HG03432 (cell line): ENCODE results near the gene SSBP3.
A peak's percentile ranks its signal among the peaks of the same experiment; 100 is the strongest.

Experiments
- ATAC-seq: cut with Tn5 transposase; IDR thresholded peaks from one replicate; pipeline ENCODE4 v1.9.1; 2021; ENCODE audit warnings: mild to moderate bottlenecking, moderate library complexity; ENCODE audit not compliant: unreplicated experiment

The SSBP3 gene

DNA sequence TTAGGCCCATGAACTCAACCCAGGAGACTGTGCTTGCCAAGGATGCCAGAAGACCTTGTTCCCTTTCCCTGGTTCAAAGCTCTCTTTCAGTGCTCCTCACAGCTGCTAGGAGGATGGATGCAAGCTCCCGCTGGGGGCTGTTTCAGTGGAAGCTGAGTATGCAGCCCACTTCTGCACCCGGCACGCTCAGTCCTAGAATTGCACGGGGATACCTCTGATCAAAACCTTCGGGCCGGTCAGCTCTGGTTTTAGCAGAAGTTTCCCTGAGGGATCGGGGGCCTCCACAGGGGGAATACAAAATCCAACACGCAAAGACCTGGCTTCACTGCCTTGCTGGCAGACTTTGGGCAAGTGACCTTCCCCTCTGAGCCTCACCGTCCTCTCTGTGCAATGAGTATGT, 4.2 kb upstream of the SSBP3 start:
- no peak for ATAC-seq

DNA sequence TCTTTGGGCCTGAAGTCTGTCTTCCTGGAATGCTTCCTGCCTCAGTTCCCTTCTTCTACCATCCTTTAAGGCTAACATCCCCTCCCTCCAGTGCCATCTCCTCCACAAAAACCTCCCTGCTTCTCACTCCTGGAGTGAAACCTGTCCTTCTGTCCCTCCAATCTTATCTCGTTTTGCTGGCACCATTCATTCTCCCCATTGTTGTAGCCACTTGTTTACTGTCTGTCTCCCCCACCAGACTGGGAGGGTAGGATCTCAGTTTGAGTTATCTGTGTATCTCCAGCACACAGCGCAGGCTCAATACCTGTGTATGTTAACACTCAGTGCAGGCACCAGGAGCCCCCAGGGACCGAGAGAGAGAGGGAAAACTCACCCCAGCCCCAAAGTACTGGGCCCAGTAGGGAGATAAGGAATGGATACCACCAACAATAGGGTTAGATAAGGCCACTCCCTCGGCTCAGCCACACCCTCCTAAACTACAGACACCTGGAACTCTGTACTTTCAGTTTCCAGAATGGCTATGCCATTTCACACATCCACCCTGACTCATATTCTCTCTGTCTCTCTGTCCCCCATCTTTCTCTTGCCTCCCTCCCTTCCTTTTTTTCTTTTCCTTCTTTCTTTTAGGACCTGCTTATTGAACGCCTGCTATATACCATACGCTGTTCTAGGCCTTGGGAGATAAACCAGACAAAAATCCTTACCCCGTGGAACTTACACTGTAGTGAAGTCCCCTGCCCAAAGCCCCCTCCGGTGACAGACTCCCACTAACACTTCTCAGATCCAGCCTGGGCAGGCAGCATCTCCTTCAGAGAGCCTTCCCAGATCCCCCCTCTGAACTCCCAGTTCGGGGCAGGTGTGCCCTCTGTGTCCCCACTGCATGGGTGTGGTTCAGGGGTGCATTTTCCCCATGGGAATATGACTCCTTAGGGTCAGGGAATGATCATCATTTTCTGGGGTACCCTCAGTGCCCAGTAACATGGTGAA, 3.3 kb upstream of the SSBP3 start:
- ATAC-seq = peak; percentile 40

- ATAC-seq = no peak
Observed at GRCh38 chr1:54408147-54409066, 2.2 kb upstream of the SSBP3 start.

GRCh38 chr1:54407404-54408146, 1.4 kb upstream of the SSBP3 start:
- peak; percentile 31 for ATAC-seq

- no peak for ATAC-seq
Observed at GRCh38 chr1:54407154-54407403, 885 bp upstream of the SSBP3 start.

- ATAC-seq = no peak
Observed at GRCh38 chr1:54405898-54406293, 298 bp downstream of the SSBP3 start.

DNA sequence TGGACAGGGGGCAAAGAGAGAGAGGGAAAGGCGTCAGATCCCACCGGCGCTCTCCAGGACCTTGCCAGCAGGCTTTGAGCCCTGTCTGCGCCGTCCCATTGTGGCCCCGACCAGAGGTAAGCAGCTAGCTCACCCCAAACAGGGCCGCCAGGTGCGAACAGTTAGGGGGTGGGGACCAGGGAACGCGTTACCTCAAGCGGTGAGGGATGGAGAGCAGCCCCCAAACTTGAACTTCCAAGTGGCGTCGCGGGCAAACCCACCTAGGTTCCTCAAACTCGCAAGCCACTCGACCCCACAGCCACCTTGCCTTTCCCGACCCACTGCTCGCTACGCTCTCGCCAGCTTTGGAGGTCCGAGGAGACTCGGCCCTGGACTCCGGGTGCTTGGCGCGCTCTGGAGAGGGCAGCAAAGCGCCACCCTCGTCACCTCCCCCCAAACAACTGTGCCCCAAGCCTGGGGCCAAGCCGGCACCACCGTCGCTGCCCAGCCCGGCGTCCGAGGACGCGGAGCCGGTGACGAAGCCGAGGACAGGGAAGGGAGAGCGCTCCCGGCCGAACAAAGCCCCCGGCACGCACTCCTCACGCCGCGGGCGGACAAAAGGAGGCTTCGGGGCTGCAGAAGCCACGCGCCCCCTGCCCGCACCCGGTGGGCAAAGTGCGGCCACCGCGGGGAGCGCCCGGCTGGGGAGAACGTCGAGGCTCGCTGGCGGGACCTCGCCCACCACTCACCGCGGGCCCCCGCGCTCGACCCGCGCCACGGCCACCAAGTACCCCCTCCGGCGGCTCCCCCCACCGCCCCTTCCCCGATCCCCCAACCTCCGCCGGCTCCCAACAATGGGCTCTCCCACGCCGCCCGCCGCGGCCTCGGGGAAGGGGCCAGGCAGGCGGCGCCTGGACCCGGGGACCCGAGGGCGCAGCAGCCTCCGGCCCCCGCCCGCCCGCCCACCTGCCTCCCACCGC, 976 bp downstream of the SSBP3 start:
- no peak for ATAC-seq

- no peak for ATAC-seq
Observed at GRCh38 chr1:54404263-54404662, 1.9 kb downstream of the SSBP3 start.

- ATAC-seq = no peak
Observed at GRCh38 chr1:54403808-54404261, 2.4 kb downstream of the SSBP3 start.

DNA sequence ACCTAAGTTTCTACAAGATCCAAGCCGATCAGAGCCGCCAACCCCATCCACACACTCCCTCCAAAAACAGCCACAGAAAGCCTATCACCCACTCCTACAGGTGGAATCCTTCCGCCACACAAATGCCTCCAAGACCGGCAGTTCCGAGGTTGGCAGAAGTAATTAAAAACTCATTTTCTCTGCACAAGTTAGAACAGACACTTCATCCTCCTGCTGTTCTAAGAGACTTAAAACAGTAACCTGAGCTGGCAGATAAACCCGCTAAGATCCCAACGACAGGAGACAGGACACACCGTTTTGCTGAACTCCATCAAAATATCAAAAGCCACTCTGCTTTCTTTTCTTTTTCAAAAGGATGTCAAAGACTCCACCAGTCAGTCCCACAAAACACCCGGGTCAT, 2.8 kb downstream of the SSBP3 start:
- ATAC-seq = no peak

- ATAC-seq = no peak
Observed at GRCh38 chr1:54402896-54403295, 3.3 kb downstream of the SSBP3 start.

DNA sequence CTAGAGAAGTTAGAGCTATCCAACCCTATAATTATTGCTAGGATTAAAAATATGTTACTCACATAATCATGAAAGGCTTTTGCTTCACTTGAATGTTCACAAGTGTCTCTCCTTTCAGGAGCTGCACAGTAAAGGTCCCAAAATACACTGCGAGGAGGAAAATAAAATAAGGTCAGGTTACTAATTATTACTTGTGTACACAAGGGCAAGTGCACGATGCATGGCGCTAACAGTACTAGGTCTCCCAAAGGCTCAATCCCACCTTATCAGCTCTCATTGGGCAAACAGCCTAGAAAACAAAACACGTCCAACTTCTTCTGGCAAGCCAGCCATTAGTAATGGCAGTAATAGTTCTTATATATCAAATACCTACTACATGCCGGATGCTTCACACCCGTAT, 4.4 kb downstream of the SSBP3 start:
- ATAC-seq = no peak

DNA sequence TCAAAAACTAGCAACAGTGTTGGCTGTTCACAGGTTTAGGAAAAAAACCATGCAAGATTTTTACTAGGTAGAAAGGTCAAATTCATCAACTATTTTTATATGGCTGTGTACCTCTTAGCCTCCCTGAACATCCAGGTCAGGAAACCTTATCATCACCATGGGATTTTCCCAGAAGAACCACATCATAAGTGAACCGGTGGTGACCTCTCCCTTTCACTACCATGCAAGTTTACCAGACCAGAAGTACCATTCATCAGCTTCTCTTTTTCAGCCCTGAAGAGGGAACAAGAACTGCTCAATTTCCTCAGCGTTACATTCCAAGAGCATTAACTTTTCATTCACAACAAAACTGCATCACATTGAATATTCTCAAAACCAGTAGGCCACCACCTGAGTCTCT, 5.9 kb downstream of the SSBP3 start:
- ATAC-seq = peak; percentile 58

- no peak for ATAC-seq
Observed at GRCh38 chr1:54399765-54400164, 6.4 kb downstream of the SSBP3 start.

DNA sequence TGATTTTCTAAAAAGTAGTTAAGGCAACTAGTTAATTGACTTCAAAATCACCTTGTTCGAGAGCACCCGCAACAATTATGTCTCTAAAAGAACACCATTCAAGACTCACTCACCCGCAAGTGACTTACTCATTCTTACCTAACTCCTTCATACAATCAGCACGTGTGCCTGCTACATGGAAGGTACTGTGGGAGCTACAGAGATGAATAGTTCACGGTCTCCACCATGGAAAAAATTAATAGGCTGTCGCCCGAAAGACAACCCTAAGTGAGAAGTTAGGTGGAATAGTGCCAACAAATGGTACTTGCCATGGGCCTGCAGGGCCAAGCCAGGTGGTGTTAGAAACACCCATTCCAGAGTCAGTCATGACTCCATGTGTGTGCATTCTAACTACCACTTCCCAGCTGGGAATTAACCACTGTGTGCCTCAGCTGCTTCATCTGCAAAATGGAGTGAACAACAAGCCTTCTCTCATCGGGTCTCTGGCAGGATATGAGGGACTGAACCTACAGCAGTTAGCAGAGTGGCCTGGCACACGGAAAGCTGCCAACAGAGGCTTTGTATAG, 7.1 kb downstream of the SSBP3 start:
- ATAC-seq = no peak

- ATAC-seq = no peak
Observed at GRCh38 chr1:54397980-54398379, 8.2 kb downstream of the SSBP3 start.

- no peak for ATAC-seq
Observed at GRCh38 chr1:54397090-54397591, 9.1 kb downstream of the SSBP3 start.

- ATAC-seq = no peak
Observed at GRCh38 chr1:54396261-54396933, 9.8 kb downstream of the SSBP3 start.
